Left colon (tissue), 2 donors: ENCODE results near the gene OTOA. TPM values are rescaled to one million over a fixed set of nuclear protein-coding genes. Genes with fewer than 3 reads are reported as not detected.
"Not testable (repeated sequence)": the region's sequence is repeated elsewhere in the genome, so short reads cannot be mapped to it uniquely, and the experiment has no call there.

Experiments used
- ATAC-seq: fragments of 200-7000 bp; cut with Tn5 transposase; one replicate; pipeline ENCODE4 v1.9.1; 2020; ENCODE audit warnings: mild to moderate bottlenecking, moderate library complexity
- DNase-seq, 2 donors: peaks; one replicate each; pipeline ENCODE4 v3.0.0-alpha.2; 2020
- intact Hi-C, 2 donors: fragments of 100-400 bp; cut with DNase I in 1 of 2; cut with micrococcal nuclease in 1 of 2; formaldehyde crosslinking; loops; one replicate each; pipeline versions ENCODE4 v1.11.2 to v1.14.0; 2022; cut with DNase I, micrococcal nuclease
- total RNA-seq, 2 donors: library from RNA; stranded (reverse); fragmentation: NEBNext Ultra II Directional; extraction: Animal tissue kit (Norgen Biotek cat#: 25700); gene quantifications; one replicate each; pipeline ENCODE4 v1.2.1, GENCODE V29; 2021
- donor health status: DM: no; HTN: no; CAD: no.
- donor health status: DM: yes; HTN: yes; CAD: no.

Gene OTOA
- total RNA-seq, 2 donors from 2014 or later = 0.11 TPM; not detected in 1

DNA sequence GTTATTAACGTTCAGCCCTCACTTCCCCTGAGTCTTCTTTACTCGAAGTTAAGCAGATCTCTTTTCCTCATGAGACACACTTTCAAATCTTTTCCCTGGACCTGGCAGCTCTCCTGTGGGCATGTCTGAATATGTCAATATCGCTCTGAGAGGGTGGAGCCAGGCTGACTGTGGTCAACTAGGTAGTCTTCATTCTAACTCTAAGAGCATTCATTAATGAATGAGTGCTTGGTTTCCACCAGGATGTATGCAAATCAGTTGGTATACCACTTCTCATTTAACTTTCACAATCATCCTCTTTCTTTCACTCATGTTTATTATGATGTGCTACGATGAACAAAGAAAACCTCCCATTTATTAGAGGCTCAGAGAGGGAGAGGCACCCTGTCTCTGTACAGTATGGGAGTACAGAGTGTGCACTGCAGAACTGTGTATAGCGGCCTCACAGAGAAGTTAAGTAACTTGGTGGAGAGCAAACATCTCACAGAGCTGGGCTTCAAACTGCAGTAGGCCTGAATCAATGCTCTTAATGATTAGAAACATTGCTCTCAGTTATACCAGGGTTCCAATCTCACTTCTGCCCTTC lies 39.9 kb downstream of the OTOA start:
- ATAC-seq (no peak), DNase-seq (no peak)
- intact Hi-C loops = no loop called here

DNA sequence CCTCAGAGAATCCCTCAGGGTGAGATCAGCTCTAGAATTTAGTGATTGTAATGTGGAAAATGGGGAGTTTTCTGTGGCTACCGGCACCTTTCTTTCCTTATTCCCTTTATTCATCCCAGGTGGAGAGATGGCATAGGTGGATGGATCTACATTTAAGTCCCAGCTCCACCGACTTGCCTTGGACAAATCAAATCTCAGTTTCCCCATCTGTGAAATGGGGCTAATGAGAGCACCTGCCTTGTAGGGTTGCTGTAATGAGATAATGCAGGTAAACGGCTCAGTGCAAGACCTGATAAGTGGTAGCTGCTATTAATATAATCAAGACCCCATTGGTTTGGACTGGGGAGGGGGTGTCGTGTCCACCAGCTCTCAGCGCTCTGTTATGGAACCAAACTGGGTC lies 40.5 kb downstream of the OTOA start:
- DNase-seq = no peak
- intact Hi-C loops = no loop called here
- no peak for ATAC-seq

DNA sequence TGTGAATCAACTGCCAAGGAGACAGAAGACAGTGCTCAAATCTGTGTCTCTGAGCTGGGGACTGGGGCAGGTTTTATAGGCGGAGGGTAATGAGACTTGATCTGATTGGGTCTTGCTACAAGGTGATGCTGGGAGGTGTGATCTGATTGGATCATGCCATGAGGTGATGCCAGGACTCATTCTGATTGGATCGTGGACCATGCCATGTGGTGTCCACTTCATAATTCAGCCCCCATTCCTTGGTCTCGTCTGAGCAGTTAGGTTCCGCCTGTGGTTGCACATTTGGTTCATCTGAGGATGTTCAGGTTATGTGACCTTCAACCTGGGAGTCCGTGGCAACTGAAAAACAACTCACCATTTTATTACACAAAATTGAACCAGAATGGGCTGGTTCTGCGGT lies 41.0 kb downstream of the OTOA start:
- DNase-seq (no peak), ATAC-seq (no peak)
- intact Hi-C loops = loop anchor here in 1 of 2 donors (5.0 kb wide), 2 partner anchors 47 to 117 kb away; no protein-coding TSS in a partner anchor

DNA sequence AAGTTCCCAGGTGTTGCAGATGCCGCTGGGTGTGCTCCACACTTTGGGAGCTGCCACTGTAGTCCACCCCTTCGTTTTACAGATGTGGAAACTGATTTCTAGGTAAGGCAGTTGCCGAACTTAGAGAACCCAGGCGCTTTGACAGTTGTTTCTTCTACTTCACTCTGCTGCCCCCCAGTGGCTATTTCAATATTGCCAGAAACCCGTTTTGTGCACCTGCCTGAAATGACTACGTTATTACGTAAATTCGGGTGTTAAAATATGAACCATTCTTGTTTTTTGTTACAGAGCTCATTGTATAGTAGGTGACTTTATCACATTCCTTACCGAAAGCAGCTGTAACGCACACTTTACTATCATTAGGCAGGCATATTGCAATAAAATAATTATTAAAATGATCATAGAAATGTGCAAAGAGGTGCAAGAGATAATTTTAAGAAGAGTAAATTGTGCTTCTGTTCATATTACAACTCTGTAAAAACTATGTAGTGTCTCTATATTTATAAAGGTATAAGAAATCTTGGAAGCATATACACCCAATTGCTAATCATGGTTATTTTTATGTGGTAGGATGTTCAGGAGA lies 44.9 kb downstream of the OTOA start:
- ATAC-seq (peak; percentile 83), DNase-seq (peak; percentile 53 to 85)
- intact Hi-C loops = loop anchor here in 1 of 2 donors (5.0 kb wide), 2 partner anchors 51 to 121 kb away; no protein-coding TSS in a partner anchor

DNA sequence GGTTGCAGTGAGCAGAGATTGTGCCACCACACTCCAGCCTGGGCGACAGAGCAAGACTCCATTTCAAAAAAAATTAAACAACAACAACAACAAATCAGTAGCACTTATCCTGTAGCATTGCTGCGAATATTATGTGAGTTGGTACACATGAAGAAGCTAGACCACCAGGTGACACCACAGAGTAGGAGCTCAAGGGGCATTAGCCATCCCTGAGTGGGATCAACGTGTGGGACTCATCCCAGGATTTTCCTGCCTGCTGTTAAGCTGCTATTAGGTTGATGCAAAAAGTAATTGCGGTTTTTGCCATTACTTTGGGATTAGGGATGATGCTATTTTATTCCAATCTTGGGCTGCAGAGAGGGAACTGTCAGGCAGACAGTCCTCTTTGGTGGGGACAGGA lies 47.2 kb downstream of the OTOA start:
- ATAC-seq (no peak), DNase-seq (no peak)
- intact Hi-C loops = no loop called here

DNA sequence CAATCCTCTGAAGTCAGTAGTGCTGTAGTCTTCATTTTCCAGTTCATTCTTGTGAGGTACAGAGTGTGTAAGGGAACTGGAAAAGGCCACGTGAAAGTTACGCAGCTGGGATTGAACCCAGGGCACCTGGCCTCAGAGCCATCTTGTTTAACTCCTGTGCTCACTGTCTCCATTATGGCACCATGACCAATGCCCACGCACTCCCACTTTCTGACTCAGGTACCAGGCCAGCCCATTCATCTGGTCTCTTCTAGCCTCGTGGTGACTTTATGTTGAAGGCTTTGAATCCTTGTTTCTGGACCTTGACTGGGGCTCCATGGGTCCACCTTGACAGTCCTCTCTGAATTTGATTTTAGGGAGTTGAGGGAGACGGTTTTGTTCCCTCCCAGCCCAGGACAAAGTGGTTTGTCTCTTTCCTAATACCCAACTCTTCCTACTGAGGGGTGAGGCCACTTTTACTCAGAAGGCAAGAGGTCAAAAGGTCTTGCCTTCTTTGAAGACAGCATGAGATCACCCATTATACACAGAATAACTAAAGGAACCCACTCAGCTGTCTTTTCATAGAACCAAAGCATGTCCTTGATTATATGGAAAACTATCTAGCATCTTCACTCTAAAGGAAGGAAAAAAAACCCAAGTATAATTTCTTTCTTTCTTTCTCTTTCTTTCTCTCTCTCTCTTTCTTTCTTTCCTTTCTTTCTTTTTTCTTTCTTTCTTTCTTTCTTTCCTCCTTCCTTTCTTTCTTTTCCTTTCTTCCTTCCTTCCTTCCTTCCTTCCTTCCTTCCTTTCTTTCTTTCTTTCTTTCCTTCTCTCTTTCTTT lies 50.0 kb downstream of the OTOA start:
- intact Hi-C loops = no loop called here
- ATAC-seq (no peak), DNase-seq (no peak)

DNA sequence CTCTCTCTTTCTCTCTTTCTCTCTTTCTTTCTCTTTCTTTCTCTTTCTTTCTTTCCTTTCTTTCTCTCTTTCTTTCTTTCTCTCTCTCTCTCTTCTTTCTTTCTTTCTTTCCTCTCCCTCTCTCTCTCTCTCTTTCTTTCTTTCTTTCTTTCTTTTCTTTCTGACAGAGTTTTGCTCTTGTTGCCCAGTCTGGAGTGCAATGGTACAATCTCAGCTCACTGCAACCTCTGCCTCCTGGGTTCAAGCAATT lies 50.5 kb downstream of the OTOA start:
- ATAC-seq, intact Hi-C loops, DNase-seq: not testable (repeated sequence)

DNA sequence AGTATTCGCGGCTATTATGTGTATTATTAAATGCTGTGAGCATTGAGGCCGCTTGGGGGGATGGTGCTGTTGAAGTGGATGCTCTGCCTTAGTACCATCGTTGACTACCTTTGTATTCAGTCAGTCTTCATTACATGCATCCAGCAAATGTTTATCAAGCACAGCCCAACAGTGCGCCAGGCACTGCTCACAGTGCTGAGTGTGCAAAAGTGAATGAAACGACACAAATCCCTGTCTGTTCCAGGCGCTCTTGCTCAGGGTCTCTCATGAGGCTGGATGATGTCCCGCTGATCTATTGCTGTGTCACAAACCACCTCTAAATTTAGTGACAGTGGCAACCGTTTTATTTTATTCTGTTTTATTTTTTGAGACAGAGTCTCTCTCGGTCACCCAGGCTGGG lies 53.8 kb downstream of the OTOA start:
- DNase-seq = no peak
- intact Hi-C loops = no loop called here

DNA sequence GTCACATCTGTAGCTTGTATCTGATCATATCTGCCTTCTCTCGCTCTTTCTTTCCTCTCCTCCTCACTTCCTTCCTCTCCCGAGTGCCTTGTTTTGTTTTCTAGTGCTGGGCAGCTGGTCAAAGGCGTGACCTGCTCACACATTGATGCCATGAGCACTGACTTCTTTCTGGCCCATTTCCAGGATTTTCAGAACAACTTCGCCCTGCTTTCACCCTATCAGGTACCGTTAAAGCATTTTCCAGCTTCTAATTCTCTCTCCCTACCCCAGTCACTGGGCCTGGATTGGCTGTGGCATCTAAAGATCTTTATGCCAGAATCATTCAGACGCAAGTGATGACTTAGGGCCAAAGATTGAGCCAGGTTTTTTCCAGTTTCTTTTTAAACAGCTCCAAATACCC lies 55.5 kb downstream of the OTOA start:
- intact Hi-C loops = no loop called here
- no peak for DNase-seq
- no peak for ATAC-seq

More for the DNA sequence above, 53.8 kb downstream of the OTOA start:
- ATAC-seq = no peak

DNA sequence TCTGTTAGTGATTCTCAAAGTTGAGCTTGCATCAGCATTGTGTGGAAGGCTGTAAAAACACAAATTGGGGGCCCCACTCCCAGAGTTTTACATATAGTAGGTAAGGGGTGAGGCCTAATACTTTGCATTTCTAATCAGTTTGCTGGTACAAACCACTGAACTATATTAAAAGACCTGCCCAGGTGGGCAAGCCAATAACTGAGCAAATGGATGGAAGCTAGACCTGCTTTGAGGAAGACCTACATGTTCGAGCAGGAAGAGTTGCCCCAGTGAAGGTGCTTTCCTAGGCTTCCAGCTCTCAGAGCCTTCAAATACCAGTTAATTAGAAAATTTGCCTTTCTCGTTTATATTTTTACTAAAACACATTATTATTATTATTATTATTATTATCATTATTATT lies 56.8 kb downstream of the OTOA start:
- no peak for ATAC-seq
- intact Hi-C loops = no loop called here
- DNase-seq = no peak

DNA sequence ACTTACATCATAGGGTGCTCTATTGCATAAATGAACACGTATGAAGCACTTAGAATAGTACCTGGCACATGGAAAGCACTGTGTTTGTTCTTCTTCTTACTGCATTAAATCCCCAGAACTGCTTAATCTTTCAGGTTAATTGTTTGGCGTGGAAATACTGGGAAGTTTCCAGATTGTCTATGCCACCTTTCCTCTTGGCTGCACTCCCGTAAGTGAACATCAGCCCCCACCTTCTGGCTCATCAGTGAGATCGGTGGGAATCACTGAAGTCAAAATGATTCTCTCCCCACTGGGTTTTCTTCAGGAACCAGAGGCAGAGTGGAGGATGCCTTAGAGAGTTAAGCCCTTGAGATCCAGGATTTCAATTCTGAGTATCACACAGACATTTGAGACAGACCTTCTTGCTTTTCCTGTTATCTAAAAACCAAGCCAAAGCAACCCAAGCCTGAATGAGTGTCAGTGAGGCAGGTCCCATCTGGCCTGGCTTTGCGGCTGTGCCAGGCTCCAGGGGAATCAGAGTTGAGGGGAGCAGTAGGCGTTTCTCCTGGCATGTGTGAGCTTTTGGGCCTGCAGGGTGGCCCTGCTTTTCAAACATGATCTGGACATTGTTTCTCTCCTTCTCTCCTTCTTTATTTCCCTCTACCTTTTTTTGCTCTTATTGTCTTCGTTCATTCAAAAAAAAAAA lies 59.1 kb downstream of the OTOA start:
- ATAC-seq (no peak), DNase-seq (no peak)
- intact Hi-C loops = no loop called here

DNA sequence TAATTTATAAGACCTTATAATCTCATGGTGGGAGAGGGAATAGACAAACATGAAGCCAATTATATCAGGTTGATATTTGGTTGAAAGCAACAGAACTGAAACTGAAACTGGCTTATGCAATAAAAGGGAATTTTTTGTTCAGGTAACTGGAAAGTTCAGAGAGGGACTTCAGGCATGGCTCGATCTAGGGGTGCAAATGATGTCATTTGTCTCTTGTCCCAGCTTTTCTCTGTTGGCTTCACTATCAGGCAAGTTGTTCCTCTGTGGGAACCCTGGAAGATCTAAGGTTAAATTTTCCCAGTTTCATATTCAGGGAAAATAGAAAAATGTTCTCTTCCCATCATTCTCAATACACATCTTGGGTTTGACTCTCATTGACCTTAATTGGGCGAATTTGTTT lies 59.8 kb downstream of the OTOA start:
- intact Hi-C loops = no loop called here
- no peak for DNase-seq
- no peak for ATAC-seq

DNA sequence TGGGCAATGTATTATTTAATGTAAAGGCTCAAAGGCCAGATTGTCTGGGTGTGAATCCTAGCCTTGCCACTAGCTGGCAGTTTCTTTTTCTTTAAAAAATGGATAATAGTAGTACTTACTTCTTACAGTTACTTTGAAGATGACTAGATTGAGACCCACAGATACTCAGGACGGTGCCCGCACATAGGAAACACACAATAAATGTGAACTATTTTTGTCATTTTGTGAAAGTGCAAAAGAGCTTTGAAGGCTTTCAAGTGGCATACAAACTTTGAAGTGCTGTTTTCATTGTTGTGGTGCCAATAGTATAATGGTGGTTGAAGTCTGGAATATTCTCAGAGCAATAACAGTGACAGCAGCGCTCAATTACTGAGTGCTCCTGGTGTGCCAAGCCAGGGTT lies 63.6 kb downstream of the OTOA start:
- no peak for DNase-seq
- ATAC-seq = no peak
- intact Hi-C loops = no loop called here

DNA sequence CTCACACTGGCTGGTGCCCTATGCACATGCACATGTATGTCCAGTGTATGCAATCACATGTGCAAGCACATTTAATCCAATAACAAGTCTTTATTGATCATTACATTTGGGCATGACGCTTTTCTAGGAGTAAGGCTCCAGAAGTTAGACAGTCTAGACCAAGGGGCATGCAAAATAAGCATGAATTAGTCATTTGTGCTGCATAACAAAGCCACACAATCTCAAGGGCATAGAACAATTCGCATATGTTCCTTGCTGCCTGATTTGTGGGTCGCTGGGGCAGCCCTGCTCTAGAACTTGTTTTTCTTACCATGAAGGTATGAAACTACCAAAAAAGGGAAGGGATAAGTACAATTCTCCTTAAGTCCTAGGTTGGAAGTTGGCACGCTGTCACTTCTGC lies 67.5 kb downstream of the OTOA start:
- intact Hi-C loops, ATAC-seq: not testable (repeated sequence)

DNA sequence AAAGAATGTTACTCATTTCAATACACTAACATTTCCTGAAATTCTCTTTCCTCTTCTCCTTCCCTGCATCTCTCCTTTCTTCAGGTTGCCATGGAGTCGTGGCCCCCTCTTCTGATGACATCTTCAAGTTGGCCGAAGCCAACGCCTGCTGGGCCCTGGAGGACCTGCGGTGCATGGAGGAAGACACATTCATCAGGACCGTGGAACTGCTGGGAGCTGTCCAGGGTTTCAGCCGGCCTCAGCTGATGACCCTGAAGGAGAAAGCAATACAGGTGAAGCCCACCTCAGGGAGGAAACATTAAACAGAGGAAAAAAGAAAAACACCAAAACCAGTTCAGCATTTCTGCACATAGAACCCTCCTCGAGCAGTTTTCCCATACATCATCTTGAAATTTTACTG lies 76.9 kb downstream of the OTOA start:
- ATAC-seq, DNase-seq, intact Hi-C loops: not testable (repeated sequence)

More for the DNA sequence above, 67.5 kb downstream of the OTOA start:
- not testable (repeated sequence) for DNase-seq

DNA sequence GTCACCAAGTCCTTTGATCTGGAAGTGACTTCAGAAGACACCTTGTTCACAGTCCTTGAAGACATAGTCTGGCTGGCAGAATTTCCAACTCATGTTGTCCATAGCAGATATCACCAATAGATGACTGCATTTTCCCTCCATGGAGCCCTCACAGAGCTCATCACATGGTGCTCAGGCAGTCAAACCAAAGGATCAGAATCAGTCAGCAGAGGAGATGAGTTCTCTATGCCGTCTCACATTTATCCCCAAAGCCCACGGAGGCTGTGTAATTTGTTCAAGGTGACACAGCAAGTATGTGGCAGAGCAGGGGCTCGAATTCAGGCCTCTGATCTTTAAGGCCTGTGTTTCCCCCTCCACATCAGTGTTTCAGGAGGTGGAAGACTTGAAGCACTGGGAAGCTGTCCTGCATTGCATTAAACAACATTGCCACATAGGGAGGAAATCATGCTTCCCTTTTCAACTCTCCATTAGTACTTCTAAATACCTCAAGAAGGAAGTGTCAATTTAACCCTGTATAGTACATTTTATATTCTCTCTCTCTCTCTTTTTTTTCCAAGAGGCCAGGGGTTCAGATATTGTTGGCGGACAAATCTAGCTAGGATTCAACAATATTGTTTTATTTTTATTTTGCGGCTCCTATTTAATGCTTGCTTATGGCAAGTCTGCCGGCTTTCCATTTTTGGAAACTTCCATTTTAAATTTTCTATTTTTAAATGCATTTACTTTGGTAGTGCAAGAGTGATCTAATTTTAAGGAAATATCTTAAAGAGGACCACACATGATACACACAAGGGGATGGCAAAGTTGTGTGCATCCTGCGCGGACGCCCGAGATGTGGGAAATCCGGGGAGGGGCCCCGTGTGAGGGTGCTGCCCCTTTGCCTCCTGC lies 92.7 kb downstream of the OTOA start:
- intact Hi-C loops, DNase-seq, ATAC-seq: not testable (repeated sequence)

DNA sequence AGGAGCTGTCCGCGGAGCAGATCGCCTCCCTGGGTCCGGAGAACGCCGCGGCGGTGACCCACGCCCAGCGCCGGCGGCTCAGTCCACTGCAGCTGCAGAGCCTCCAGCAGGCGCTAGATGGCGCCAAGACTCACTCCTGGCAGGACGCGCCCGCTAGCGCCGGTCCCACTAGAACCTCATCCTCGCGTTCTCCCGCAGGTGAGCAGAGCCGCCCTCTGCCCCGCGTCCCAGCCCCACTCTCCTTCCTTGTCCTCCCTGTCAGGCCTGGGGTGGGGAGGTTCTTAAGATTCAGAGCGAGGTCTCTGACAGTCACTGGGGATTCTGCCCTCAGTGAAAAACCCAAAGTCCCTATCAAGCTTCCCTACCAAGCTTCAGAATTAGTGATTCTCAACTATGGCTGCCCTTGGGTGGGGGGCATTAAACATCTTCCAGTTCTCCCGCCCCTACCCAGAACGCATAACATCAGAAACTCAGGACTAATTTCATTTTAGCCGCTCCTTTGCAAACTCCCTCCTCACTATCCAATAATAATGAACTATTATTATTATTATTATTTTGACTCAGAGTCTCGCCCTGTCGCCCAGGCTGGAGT lies 93.4 kb downstream of the OTOA start:
- DNase-seq, intact Hi-C loops: not testable (repeated sequence)
- ATAC-seq = peak; percentile 99

DNA sequence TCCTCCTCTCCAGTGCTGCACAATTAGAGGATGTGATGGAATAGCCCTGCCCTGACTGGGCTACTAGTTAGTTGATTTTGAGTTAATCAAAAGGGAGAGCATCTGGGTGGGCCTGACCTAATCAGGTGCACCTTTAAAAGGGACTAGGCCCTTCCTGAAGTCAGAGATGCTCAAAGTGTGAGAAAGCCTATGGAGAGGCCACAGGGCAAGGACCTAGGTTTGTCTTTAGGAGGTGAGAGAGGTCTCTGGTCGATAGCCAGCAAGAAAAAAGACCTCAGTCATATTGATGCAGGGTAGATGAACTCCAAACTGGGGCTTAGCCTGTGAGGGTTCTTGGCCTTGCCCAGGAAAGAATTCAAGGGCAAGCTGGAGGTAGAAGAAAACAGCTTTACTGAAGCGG lies 104.5 kb downstream of the OTOA start:
- ATAC-seq, DNase-seq, intact Hi-C loops: not testable (repeated sequence)
